Measurements from ENCODE around the gene ZNF135.

GRCh38 chr19:58054901-58055874, 3.9 kb upstream of the ZNF135 start:
- TF ChIP-seq, protein P1, sequence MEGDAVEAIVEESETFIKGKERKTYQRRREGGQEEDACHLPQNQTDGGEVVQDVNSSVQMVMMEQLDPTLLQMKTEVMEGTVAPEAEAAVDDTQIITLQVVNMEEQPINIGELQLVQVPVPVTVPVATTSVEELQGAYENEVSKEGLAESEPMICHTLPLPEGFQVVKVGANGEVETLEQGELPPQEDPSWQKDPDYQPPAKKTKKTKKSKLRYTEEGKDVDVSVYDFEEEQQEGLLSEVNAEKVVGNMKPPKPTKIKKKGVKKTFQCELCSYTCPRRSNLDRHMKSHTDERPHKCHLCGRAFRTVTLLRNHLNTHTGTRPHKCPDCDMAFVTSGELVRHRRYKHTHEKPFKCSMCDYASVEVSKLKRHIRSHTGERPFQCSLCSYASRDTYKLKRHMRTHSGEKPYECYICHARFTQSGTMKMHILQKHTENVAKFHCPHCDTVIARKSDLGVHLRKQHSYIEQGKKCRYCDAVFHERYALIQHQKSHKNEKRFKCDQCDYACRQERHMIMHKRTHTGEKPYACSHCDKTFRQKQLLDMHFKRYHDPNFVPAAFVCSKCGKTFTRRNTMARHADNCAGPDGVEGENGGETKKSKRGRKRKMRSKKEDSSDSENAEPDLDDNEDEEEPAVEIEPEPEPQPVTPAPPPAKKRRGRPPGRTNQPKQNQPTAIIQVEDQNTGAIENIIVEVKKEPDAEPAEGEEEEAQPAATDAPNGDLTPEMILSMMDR (conservative IDR thresholded peaks at IDR 0.05; ENCODE audit: low read depth in 2 of 2): peak; percentile 66 to 74
- no peak for TF ChIP-seq EZH2phosphoT487 (IDR thresholded peaks at IDR 0.05; ENCODE audit: unreplicated experiment)
- no peak for TF ChIP-seq EZH2 (IDR thresholded peaks at IDR 0.05; ENCODE audit: low read depth, unreplicated experiment)
- TF ChIP-seq POLR2AphosphoS5 (IDR thresholded peaks at IDR 0.05; ENCODE audit: low read depth): peak; percentile 52; the same call in 1 of the 2 replicates
- TF ChIP-seq ZNF331 (CRISPR knock-in tag; IDR thresholded peaks at IDR 0.05; ENCODE audit: low read depth): no peak
- TF ChIP-seq, protein P2, sequence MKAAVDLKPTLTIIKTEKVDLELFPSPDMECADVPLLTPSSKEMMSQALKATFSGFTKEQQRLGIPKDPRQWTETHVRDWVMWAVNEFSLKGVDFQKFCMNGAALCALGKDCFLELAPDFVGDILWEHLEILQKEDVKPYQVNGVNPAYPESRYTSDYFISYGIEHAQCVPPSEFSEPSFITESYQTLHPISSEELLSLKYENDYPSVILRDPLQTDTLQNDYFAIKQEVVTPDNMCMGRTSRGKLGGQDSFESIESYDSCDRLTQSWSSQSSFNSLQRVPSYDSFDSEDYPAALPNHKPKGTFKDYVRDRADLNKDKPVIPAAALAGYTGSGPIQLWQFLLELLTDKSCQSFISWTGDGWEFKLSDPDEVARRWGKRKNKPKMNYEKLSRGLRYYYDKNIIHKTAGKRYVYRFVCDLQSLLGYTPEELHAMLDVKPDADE (IDR thresholded peaks at IDR 0.05): no peak
- TF ChIP-seq ZNF114 (CRISPR knock-in tag; IDR thresholded peaks at IDR 0.05): no peak
- TF ChIP-seq REST (IDR thresholded peaks at IDR 0.05; ENCODE audit: unreplicated experiment): no peak
- no peak for TF ChIP-seq JUNB (IDR thresholded peaks at IDR 0.05; ENCODE audit: unreplicated experiment)
- no peak for TF ChIP-seq ZNF462 (CRISPR knock-in tag; IDR thresholded peaks at IDR 0.05)
- no peak for TF ChIP-seq NANOG (IDR thresholded peaks at IDR 0.05; ENCODE audit: borderline replicate concordance)
